Mucosa of rectum (tissue), 2 donors: ENCODE results near the gene CSTPP1.
A peak's percentile ranks its signal among the peaks of the same experiment; 100 is the strongest.

Source experiments
- H3K27ac ChIP-seq, 2 donors: one replicate each; pipeline ENCODE4 v1.7.0; 2013; ENCODE audit warnings: inconsistent platforms in 2 of 2, low read depth in 2 of 2, low read length in 2 of 2
- H3K27me3 ChIP-seq, 2 donors: one replicate each; pipeline ENCODE4 v1.7.0; 2013; ENCODE audit warnings: low read length in 2 of 2; ENCODE audit not compliant: control insufficient read depth in 2 of 2, insufficient read depth in 2 of 2
- H3K36me3 ChIP-seq, 2 donors: one replicate each; pipeline ENCODE4 v1.7.0; 2013; ENCODE audit warnings: low read length in 2 of 2; ENCODE audit not compliant: control insufficient read depth in 2 of 2, insufficient read depth in 2 of 2
- H3K4me1 ChIP-seq, 2 donors: one replicate each; pipeline ENCODE4 v1.7.0; 2013; ENCODE audit warnings: low read length in 2 of 2, mild to moderate bottlenecking in 1 of 2; ENCODE audit not compliant: control insufficient read depth in 2 of 2, insufficient read depth in 2 of 2
- H3K4me3 ChIP-seq, 2 donors: one replicate each; pipeline ENCODE4 v1.7.0; 2013; ENCODE audit warnings: low read length in 2 of 2
- H3K9ac ChIP-seq, 2 donors: one replicate each; pipeline ENCODE4 v1.7.0; 2013; ENCODE audit warnings: low read length in 2 of 2, low read depth in 1 of 2, mild to moderate bottlenecking in 1 of 2
- H3K9me3 ChIP-seq, 2 donors: one replicate each; pipeline ENCODE4 v1.7.0; 2013; ENCODE audit warnings: low read length in 2 of 2; ENCODE audit not compliant: control insufficient read depth in 2 of 2
- donor health status: healthy.
- donor health status: Normal muscosa, but diverticular disease.

CSTPP1 gene

DNA sequence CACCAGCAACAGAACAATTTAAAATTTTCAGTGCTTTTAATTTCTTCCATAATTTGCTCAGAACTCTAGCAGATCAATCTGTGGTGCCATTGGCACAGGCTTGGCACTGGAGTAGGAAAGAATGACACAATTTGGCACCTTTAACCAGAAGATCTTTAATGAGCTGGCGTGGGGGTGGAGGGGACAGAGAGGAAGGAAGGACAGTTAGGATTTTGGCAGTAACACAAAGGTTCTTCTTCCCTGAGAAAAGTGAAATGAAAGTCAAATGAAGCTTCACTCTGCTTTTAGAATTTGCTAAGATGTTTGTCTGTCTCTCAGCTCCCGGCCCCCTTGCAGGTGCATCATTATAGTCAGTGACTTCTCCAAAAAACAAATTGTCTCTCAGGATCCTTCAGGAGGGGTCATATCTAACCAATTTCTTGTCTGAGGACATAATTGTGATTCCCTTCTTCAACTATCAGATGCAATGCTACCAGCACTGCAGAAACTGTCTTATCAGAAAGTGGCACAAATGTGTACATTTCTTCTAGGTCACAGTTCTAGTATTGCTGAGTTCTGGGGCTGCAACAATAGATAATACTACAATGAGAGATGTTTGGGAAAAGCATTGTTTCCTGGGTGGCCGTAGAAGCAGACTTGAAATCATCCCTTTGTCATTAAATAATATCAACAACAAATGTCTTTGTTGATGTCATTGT lies 66.8 kb downstream of the CSTPP1 start:
- Histone ChIP-seq H3K27me3 (no peaks in the 10 kb centered on the region), H3K9ac (no peak overlapping the region), H3K4me1 (peaks cover 5 to 9% of the 10 kb centered on the region in 2 donors), H3K9me3 (no peaks in the 10 kb centered on the region), H3K36me3 (no peaks in the 10 kb centered on the region), H3K27ac (no peak overlapping the region), H3K4me3 (no peak overlapping the region)

DNA sequence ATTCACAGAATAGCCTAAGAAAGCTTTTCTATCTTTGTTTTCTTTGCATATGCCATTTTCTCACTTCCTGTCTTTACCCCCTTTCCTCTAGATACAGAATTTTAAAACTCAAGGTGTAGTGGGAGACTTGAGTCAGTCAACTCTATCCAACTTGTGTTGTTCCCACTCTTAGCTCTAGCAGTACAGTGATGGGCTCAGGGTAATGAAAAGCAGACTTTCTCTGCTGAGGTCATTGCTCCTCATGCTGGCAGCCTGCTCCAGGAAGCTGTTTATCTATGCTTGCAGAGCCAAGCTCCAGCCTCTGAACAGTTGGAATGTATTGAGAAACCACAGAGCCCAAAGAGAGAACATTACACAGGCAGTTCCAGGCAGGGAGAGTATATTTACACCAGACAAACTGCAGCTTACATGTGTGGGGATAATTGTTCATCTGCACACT lies 68.1 kb downstream of the CSTPP1 start:
- H3K9ac ChIP-seq = no peak overlapping the region
- H3K9me3 ChIP-seq = no peaks in the 10 kb centered on the region
- H3K36me3 ChIP-seq = no peaks in the 10 kb centered on the region
- no peaks in the 10 kb centered on the region for H3K27me3 ChIP-seq
- peak overlapping the region in 1 of 2 donors; percentile 61 for H3K27ac ChIP-seq
- H3K4me3 ChIP-seq = no peak overlapping the region
- peaks cover 5 to 9% of the 10 kb centered on the region in 2 donors for H3K4me1 ChIP-seq

DNA sequence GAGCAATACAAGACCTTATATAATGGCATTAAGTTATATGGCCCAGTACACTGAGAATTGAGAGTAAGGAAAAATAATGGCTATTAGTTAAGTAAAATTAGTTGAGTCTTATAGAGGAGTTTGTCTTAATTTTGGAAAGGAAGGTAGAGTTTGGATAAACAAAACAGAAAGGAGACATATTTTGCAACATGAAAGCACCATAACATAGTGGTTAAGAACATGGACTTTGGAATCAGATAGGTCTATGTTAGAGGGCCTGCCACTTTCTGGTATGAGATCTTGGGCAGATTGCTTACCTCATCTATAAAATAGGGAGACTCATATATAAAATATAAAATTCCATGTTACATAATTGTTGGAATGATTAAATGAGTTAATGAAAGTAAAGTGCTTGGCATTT lies 68.9 kb downstream of the CSTPP1 start:
- Histone ChIP-seq H3K27ac (peak overlapping the region in 1 of 2 donors; percentile 19), H3K36me3 (no peaks in the 10 kb centered on the region), H3K9ac (no peak overlapping the region), H3K4me3 (no peak overlapping the region), H3K4me1 (peaks cover 5 to 9% of the 10 kb centered on the region in 2 donors), H3K9me3 (no peaks in the 10 kb centered on the region), H3K27me3 (no peaks in the 10 kb centered on the region)

DNA sequence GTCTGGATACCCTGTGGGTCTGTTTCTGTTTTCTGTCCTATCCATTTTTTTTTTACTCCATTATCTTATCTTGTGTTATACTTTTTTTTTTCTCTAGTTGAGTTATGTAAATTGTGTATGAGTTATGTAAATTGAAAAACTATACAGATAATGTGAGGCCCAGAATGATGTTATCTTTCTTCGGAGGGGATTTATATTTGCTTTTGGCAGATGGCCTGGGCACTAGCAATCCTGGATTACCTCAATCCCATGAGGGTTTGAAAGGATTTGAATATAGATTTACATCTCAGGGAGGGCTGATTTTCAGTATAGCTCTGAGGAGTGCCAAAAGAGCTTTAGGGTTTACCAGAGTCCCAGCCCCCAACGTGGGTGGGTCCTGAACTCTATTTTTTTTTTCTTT lies 71.0 kb downstream of the CSTPP1 start:
- Histone ChIP-seq H3K9ac (no peak overlapping the region), H3K27me3 (no peaks in the 10 kb centered on the region), H3K9me3 (no peaks in the 10 kb centered on the region), H3K4me3 (no peak overlapping the region), H3K4me1 (peaks cover 5 to 9% of the 10 kb centered on the region in 2 donors), H3K36me3 (no peaks in the 10 kb centered on the region), H3K27ac (no peak overlapping the region)

DNA sequence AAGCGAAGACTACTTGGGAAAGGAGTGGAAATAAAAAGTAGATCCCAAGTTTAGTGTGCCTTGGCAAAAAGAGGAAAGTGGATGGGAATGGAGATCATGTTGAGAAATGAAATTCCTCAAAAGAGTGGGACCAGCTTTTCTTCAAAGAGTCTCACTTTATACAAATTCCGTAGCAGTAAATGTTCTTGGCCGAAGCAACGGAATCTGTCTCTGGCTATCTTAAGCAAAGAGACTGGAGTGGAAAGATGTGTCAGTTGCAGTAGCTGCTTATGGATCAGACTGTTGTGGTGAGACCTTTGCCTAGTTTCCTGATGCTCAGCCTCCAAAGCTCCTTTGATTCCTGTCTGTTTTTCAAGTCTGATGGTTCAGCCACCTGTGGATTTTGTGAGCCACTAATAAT lies 73.6 kb downstream of the CSTPP1 start:
- Histone ChIP-seq H3K9ac (no peak overlapping the region), H3K4me3 (no peak overlapping the region), H3K27me3 (no peaks in the 10 kb centered on the region), H3K36me3 (no peaks in the 10 kb centered on the region), H3K9me3 (no peaks in the 10 kb centered on the region), H3K4me1 (peaks cover 1 to 3% of the 10 kb centered on the region in 2 donors), H3K27ac (no peak overlapping the region)

DNA sequence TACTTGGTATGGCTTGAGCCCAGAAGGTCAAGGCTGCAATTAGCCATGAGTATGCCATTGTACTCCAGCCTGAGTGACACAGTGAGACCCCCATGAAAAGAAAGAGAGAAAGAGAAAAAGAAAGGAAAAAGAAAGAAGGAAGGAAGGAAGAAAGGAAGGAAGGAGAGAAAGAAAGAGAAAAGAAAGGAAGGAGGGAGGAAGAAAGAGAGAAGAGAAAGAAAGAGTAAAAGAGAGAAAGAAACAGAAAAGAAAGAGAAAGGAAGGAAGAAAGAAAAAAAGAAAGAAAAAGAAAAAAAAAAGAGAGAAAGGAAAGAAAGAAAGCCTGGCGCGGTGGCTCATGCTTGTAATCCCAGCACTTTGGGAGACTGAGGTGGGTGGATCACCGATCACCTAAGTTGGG lies 77.5 kb downstream of the CSTPP1 start:
- Histone ChIP-seq H3K27ac (no peak overlapping the region), H3K9ac (no peak overlapping the region), H3K36me3 (no peaks in the 10 kb centered on the region), H3K9me3 (no peaks in the 10 kb centered on the region), H3K27me3 (no peaks in the 10 kb centered on the region), H3K4me3 (no peak overlapping the region), H3K4me1 (no peaks in the 10 kb centered on the region)

DNA sequence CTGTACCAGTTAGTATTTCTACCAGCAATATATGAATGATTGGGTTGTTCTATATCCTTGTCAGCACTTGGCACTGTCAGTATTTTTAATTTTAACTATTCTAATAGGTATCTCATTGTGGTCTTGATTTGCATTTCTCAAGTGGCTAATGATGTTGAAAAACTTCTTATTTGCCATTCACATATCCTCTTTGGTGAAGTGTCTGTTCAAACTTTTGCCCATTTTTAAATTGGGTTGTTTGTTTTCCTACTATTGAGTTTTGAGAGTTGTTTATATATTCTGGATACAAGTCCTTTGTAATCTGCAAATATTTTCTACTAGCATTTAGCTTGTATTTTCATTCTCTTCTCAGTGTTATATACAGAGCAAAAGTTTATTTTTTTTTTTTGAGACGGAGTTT lies 82.1 kb downstream of the CSTPP1 start:
- no peak overlapping the region for H3K27ac ChIP-seq
- no peak overlapping the region for H3K4me3 ChIP-seq
- no peaks in the 10 kb centered on the region for H3K4me1 ChIP-seq
- H3K9ac ChIP-seq = no peak overlapping the region
- H3K36me3 ChIP-seq = no peaks in the 10 kb centered on the region
- no peaks in the 10 kb centered on the region for H3K9me3 ChIP-seq
- no peaks in the 10 kb centered on the region for H3K27me3 ChIP-seq

DNA sequence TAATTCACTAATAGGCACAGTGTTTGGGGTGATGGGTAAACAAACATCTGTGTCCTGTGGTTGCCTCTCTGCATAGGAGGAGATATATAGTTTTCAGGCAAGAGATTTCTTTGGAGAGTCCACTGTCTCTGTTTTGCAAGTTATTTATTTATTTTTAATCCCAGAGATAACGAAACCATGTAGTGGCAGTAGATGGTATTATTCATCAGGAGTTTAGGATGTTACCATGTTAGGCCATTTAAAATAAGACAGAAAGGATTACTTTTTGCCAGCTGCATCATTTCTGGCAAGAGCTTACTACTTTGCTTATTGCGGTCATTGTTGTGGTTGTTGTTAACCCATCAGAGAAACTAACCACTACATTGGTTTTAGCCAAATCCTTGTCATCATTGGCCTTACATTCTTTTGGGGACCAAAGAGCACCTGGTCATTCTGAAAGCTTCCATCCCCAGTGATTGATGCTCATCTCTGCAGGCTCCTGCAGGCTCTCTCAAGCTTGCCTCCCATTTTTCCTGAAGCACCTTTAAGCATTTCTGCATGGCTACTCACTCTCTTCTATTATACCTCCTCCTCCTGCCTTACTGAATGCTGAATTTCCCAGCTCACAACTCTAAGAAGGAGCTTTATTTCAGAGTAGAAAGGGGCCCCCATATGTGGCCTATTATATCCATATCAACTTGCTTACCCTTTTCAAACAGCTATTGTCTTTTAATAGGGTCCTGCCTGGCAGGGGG lies 84.4 kb downstream of the CSTPP1 start:
- H3K4me3 ChIP-seq = no peak overlapping the region
- H3K9ac ChIP-seq = no peak overlapping the region
- no peaks in the 10 kb centered on the region for H3K9me3 ChIP-seq
- no peaks in the 10 kb centered on the region for H3K36me3 ChIP-seq
- no peaks in the 10 kb centered on the region for H3K4me1 ChIP-seq
- no peaks in the 10 kb centered on the region for H3K27me3 ChIP-seq
- no peak overlapping the region for H3K27ac ChIP-seq

DNA sequence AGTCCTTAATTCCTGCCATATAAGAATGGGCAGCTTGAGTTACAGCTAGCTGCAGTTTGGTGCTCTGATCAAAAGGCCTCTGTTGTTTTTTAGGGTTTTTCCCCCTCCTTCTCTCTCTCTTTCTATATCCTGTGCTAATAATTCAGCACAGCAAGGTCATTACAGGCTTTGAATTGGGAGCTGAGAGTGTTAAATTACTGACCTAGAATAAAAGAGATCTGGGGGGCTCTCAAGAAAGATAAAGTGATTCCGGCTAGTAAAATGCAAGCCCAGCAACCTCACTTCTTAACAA lies 84.9 kb downstream of the CSTPP1 start:
- H3K27ac ChIP-seq = no peak overlapping the region
- H3K27me3 ChIP-seq = no peaks in the 10 kb centered on the region
- no peak overlapping the region for H3K9ac ChIP-seq
- no peak overlapping the region for H3K4me3 ChIP-seq
- no peaks in the 10 kb centered on the region for H3K36me3 ChIP-seq
- H3K9me3 ChIP-seq = no peaks in the 10 kb centered on the region
- H3K4me1 ChIP-seq = no peaks in the 10 kb centered on the region

DNA sequence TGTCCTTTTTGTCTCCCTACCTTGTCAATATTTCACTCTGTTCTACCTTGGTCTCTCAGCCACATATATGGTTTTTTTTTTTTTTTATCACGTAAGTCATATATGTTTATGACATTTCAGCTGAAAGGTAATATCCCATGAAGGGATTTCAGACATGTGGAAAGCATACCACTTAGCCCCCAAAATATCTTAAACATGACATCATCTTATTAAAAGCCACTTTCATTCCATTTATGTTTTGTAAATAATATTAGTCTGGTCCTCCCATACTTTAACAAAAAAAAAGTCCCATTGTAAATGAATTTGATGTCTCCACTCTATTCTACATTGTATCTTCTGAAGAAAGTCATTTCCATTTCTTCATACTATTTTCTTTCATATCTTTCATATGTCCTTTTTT lies 85.4 kb downstream of the CSTPP1 start:
- H3K27ac ChIP-seq = no peak overlapping the region
- H3K27me3 ChIP-seq = no peaks in the 10 kb centered on the region
- H3K4me1 ChIP-seq = no peaks in the 10 kb centered on the region
- H3K4me3 ChIP-seq = no peak overlapping the region
- no peaks in the 10 kb centered on the region for H3K36me3 ChIP-seq
- H3K9me3 ChIP-seq = no peaks in the 10 kb centered on the region
- H3K9ac ChIP-seq = no peak overlapping the region
